Lung (tissue), 12 donors: ENCODE results near the gene PTBP3. TPM values are rescaled to one million over a fixed set of nuclear protein-coding genes. Genes with fewer than 3 reads are reported as not detected.

Source experiments
- ATAC-seq: fragments of 200-7000 bp; cut with Tn5 transposase; one replicate; pipeline ENCODE4 v1.9.1; 2020; ENCODE audit warnings: moderate number of reproducible peaks; ENCODE audit not compliant: insufficient read depth, low FRiP score
- DNase-seq, 3 donors: peaks; one replicate each; pipeline ENCODE4 v3.0.0-alpha.2; 2013 to 2017
- H3K27ac ChIP-seq, 2 donors: one replicate each; pipeline ENCODE4 v1.5.1; 2013; ENCODE audit warnings: mild to moderate bottlenecking in 2 of 2, moderate library complexity in 2 of 2, control low read depth in 1 of 2, inconsistent platforms in 1 of 2, low read depth in 1 of 2, low read length in 1 of 2
- H3K27me3 ChIP-seq, 3 donors: one replicate each; pipeline ENCODE4 v1.5.1; 2013; ENCODE audit warnings: low read length in 2 of 3; ENCODE audit not compliant: control insufficient read depth in 3 of 3, insufficient read depth in 3 of 3
- H3K36me3 ChIP-seq, 4 donors: one replicate each; pipeline ENCODE4 v1.5.1; 2013; ENCODE audit warnings: low read length in 4 of 4, mild to moderate bottlenecking in 1 of 4, moderate library complexity in 1 of 4; ENCODE audit not compliant: control insufficient read depth in 4 of 4, insufficient read depth in 4 of 4
- H3K4me1 ChIP-seq, 5 donors: one replicate each; pipeline ENCODE4 v1.5.1; 2013; ENCODE audit warnings: low read length in 5 of 5, mild to moderate bottlenecking in 2 of 5, moderate library complexity in 1 of 5; ENCODE audit not compliant: control insufficient read depth in 5 of 5, insufficient read depth in 5 of 5
- H3K4me3 ChIP-seq: one replicate; pipeline ENCODE4 v1.5.1; 2013; ENCODE audit warnings: mild to moderate bottlenecking, control low read depth, moderate library complexity
- H3K9ac ChIP-seq, 2 donors: one replicate each; pipeline ENCODE4 v1.5.1; 2013; ENCODE audit warnings: low read length in 2 of 2, control low read depth in 1 of 2; ENCODE audit not compliant: insufficient read depth in 1 of 2
- H3K9me3 ChIP-seq, 4 donors: one replicate each; pipeline ENCODE4 v1.5.1; 2013; ENCODE audit warnings: low read length in 3 of 4, mild to moderate bottlenecking in 1 of 4, moderate library complexity in 1 of 4; ENCODE audit not compliant: control insufficient read depth in 4 of 4, insufficient read depth in 3 of 4
- CTCF ChIP-seq: IDR thresholded peaks from 2 replicates; pipeline ENCODE4 v1.5.1; 2012; ENCODE audit warnings: mild to moderate bottlenecking; ENCODE audit errors: control extremely low read depth, extremely low read depth
- WGBS, 2 donors: extraction: QIAGEN DNeasy Blood & Tissue Kit; methylation state at CpG; one replicate each; pipeline ENCODE4 v1.1.7; 2013; 5-methylcytosine and 5-hydroxymethylcytosine counted together
- polyA plus RNA-seq, 2 donors: library from polyadenylated mRNA; stranded (reverse); fragments of 200-250 nt; gene quantifications; one replicate each; pipeline ENCODE4 v1.2.1, GENCODE V29; 2013
- total RNA-seq, 2 donors: library from RNA; depleted of rRNA in 1 of 2; stranded (reverse); fragments of >200 nt in 1 of 2; gene quantifications; one replicate each; pipeline ENCODE4 v1.2.1, GENCODE V29; 2014 to 2021
- donor health status: control.
- donor health status: control.
- donor health status: Bipolar disorder and iron deficiency.
- donor health status: healthy.
- donor health status: DM: yes; HTN: yes; CAD: no.

Gene PTBP3
- total and polyA plus RNA-seq, 4 donors = 12.4 to 75.1 (median 46.8) TPM

- TF ChIP-seq CTCF = no peak
These were observed 21.3 kb downstream of the PTBP3 start for GRCh38 chr9:112312139-112312538.

DNA sequence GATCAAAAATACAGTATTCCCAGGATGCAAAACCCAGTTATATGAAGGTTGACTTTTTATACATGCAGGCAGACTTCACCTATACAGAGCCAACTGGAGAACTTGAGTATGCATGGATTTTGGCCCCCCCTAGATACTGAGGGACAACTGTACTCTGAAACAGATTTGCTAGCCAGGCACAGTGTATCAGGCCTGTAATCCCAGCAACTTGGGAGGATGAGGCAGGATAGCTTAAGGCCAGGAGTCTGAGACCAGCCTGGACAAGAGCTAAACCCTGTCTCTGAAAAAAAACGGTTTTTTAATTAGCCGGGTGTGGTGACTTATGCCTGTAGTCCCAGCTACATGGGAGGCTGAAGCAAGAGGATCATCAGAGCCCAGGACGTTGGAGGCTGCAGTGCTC lies 21.9 kb downstream of the PTBP3 start:
- Histone ChIP-seq H3K9ac (no peak overlapping the region), H3K27ac (no peak overlapping the region), H3K4me3 (no peak overlapping the region), H3K36me3 (no peaks in the 10 kb centered on the region), H3K27me3 (no peaks in the 10 kb centered on the region), H3K4me1 (peaks cover 0 to 8% (median 0%) of the 10 kb centered on the region in 5 donors), H3K9me3 (no peaks in the 10 kb centered on the region)
- WGBS, 2 donors = 90% methylated on average over 3 of the region's 3 CpGs
- ATAC-seq (no peak), DNase-seq (no peak)
- no peak for TF ChIP-seq CTCF

More at GRCh38 chr9:112312139-112312538, 21.3 kb downstream of the PTBP3 start:
- peaks cover 0 to 9% (median 0%) of the 10 kb centered on the region in 5 donors for H3K4me1 ChIP-seq
- DNase-seq (no peak), ATAC-seq (no peak)
- H3K4me3 ChIP-seq = no peak overlapping the region
- no peaks in the 10 kb centered on the region for H3K9me3 ChIP-seq
- 84 to 86% methylated on average over 7 of the region's 7 CpGs for WGBS, 2 donors
- no peak overlapping the region for H3K9ac ChIP-seq
- no peaks in the 10 kb centered on the region for H3K36me3 ChIP-seq
- H3K27me3 ChIP-seq = no peaks in the 10 kb centered on the region
- H3K27ac ChIP-seq = no peak overlapping the region

GRCh38 chr9:112310826-112311225 lies 22.6 kb downstream of the PTBP3 start:
- TF ChIP-seq CTCF = no peak
- peaks cover 0 to 8% (median 0%) of the 10 kb centered on the region in 5 donors for H3K4me1 ChIP-seq
- no peaks in the 10 kb centered on the region for H3K36me3 ChIP-seq
- no peak overlapping the region for H3K27ac ChIP-seq
- 84 to 87% methylated on average over 4 of the region's 4 CpGs for WGBS, 2 donors
- H3K27me3 ChIP-seq = no peaks in the 10 kb centered on the region
- no peak for DNase-seq
- no peaks in the 10 kb centered on the region for H3K9me3 ChIP-seq
- ATAC-seq = no peak
- no peak overlapping the region for H3K9ac ChIP-seq
- H3K4me3 ChIP-seq = no peak overlapping the region

- no peak overlapping the region for H3K27ac ChIP-seq
- DNase-seq = peak in 2 of 3 donors; percentile 26 to 37
- TF ChIP-seq CTCF = no peak
- no peaks in the 10 kb centered on the region for H3K27me3 ChIP-seq
- no peaks in the 10 kb centered on the region for H3K36me3 ChIP-seq
- 62 to 64% methylated on average over 5 of the region's 5 CpGs for WGBS, 2 donors
- no peak overlapping the region for H3K4me3 ChIP-seq
- H3K9me3 ChIP-seq = no peaks in the 10 kb centered on the region
- no peak overlapping the region for H3K9ac ChIP-seq
- peaks cover 0 to 8% (median 0%) of the 10 kb centered on the region in 5 donors for H3K4me1 ChIP-seq
- no peak for ATAC-seq
These were observed 24.8 kb downstream of the PTBP3 start for GRCh38 chr9:112308588-112308987.
